ENCODE measurements around the gene CLSTN1. TPM values are rescaled to one million over a fixed set of nuclear protein-coding genes. Genes with fewer than 3 reads are reported as not detected.

The CLSTN1 gene
- total and polyA plus RNA-seq, 2 of the 13 experiments (the other 11 are each of a cell fraction or from before 2014, with no cell fraction given): 19.7 to 29.8 TPM

DNA sequence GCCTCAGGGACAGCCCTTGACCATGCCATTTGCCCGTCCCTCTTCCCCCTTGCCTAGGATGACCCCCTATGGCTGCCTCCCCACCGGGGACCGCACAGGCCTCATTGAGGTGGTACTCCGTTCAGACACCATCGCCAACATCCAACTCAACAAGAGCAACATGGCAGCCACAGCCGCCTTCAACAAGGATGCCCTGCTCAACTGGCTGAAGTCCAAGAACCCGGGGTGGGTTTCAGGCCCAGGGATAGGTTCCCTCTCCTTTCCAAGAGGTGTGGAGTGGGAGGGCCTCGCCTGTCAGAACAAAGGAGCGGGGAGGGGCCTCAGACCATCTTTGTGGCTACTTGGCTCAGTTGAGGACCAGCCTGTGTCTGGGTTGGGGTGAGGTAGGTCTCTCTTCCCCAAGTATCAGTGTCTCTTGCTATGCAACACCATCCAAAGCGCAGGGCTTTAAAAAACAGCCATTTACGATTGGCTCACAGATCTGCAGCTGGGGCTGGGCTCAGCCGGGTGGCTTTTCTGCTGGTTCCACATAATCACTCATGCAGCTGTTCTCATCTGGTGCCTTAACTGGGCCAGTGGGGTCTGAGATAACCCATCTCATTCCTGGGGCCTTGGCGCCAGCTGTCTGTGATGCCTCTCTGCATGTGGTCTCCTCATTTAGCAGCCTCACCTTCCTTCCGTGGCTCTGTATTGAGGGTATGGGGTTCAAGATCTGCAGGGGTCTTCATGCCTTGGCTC lies 100.5 kb downstream of the CLSTN1 start:
- intact Hi-C loops (cut with micrococcal nuclease; ENCODE audit: unreplicated experiment): no loop called here
- no peak for ATAC-seq
- CTCF ChIA-PET (ENCODE audit: low intra/inter-chr PET ratio, low total read pairs): no interaction called here
- no peak for TF ChIP-seq DZIP1 (CRISPR knock-in tag; IDR thresholded peaks at IDR 0.05)
- TF ChIP-seq RORA (CRISPR knock-in tag; IDR thresholded peaks at IDR 0.05): no peak
- TF ChIP-seq ZNF331 (CRISPR knock-in tag; IDR thresholded peaks at IDR 0.05): peak; percentile 100
- TF ChIP-seq MED8 (CRISPR knock-in tag; IDR thresholded peaks at IDR 0.05; ENCODE audit: insufficient replicate concordance): no peak
- 0 out of 2 replicates have a peak, but pooled peaks have one; percentile 21 for TF ChIP-seq MIXL1 (CRISPR knock-in tag; IDR thresholded peaks at IDR 0.05)
- no peak for TF ChIP-seq NFIB (CRISPR knock-in tag; IDR thresholded peaks at IDR 0.05; ENCODE audit: borderline replicate concordance)
- TF ChIP-seq, protein P1, sequence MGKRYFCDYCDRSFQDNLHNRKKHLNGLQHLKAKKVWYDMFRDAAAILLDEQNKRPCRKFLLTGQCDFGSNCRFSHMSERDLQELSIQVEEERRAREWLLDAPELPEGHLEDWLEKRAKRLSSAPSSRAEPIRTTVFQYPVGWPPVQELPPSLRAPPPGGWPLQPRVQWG (CRISPR knock-in tag; IDR thresholded peaks at IDR 0.05; ENCODE audit: borderline replicate concordance, low read depth): no peak
- TF ChIP-seq, protein P2, sequence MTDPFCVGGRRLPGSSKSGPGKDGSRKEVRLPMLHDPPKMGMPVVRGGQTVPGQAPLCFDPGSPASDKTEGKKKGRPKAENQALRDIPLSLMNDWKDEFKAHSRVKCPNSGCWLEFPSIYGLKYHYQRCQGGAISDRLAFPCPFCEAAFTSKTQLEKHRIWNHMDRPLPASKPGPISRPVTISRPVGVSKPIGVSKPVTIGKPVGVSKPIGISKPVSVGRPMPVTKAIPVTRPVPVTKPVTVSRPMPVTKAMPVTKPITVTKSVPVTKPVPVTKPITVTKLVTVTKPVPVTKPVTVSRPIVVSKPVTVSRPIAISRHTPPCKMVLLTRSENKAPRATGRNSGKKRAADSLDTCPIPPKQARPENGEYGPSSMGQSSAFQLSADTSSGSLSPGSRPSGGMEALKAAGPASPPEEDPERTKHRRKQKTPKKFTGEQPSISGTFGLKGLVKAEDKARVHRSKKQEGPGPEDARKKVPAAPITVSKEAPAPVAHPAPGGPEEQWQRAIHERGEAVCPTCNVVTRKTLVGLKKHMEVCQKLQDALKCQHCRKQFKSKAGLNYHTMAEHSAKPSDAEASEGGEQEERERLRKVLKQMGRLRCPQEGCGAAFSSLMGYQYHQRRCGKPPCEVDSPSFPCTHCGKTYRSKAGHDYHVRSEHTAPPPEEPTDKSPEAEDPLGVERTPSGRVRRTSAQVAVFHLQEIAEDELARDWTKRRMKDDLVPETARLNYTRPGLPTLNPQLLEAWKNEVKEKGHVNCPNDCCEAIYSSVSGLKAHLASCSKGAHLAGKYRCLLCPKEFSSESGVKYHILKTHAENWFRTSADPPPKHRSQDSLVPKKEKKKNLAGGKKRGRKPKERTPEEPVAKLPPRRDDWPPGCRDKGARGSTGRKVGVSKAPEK (CRISPR knock-in tag; IDR thresholded peaks at IDR 0.05; ENCODE audit: borderline replicate concordance): no peak
- TF ChIP-seq FOXP1 (IDR thresholded peaks at IDR 0.05): no peak
- no peak for TF ChIP-seq FOXP1 (CRISPR knock-in tag; IDR thresholded peaks at IDR 0.05)
- no peak for TF ChIP-seq ZIK1 (CRISPR knock-in tag; IDR thresholded peaks at IDR 0.05; ENCODE audit: borderline replicate concordance, low read depth)
- no peak for TF ChIP-seq HOXA3 (CRISPR knock-in tag; IDR thresholded peaks at IDR 0.05)
- no peak for TF ChIP-seq RAD51 (IDR thresholded peaks at IDR 0.05; ENCODE audit: borderline replicate concordance)
- TF ChIP-seq ZSCAN5A (CRISPR knock-in tag; IDR thresholded peaks at IDR 0.05; ENCODE audit: borderline replicate concordance): no peak
- no peak for TF ChIP-seq YEATS2 (CRISPR knock-in tag; IDR thresholded peaks at IDR 0.05; ENCODE audit: borderline replicate concordance)
- TF ChIP-seq, protein P3, sequence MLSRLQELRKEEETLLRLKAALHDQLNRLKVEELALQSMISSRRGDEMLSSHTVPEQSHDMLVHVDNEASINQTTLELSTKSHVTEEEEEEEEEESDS (CRISPR knock-in tag; IDR thresholded peaks at IDR 0.05; ENCODE audit: borderline replicate concordance): no peak
- TF ChIP-seq ZNF326 (CRISPR knock-in tag; IDR thresholded peaks at IDR 0.05; ENCODE audit: borderline replicate concordance): no peak
- TF ChIP-seq DNMT3B (CRISPR knock-in tag; conservative IDR thresholded peaks at IDR 0.05): no peak

More for the DNA sequence above, 100.5 kb downstream of the CLSTN1 start:
- H3K27ac ChIP-seq (ENCODE audit: extremely low read length, insufficient read depth, low read length): no peak overlapping the region
- no peak overlapping the region for H2AFZ ChIP-seq (ENCODE audit: low read length)
- H3K27me3 ChIP-seq (ENCODE audit: control insufficient read depth in 1 of 2, insufficient read depth in 2 of 2, low read length in 2 of 2): no peaks in the 10 kb centered on the region
- H3K9me3 ChIP-seq (ENCODE audit: low read length): peaks cover 12% of the 10 kb centered on the region; the same call in 1 of the 2 replicates
- no peak overlapping the region for H3K4me2 ChIP-seq (ENCODE audit: low read depth, low read length)
- FAIRE-seq (no peak), DNase-seq (ENCODE audit: low spot score) (no peak)
- POLR2A ChIA-PET: no interaction called here
- peaks cover 2% of the 10 kb centered on the region for H3K79me2 ChIP-seq (ENCODE audit: insufficient read depth, low read length)
- H4K20me1 ChIP-seq (ENCODE audit: insufficient read depth, low read length): no peaks in the 10 kb centered on the region
- no peak overlapping the region for H3K4me3 ChIP-seq (replicated peaks in 1 of 3; ENCODE audit: insufficient read depth in 1 of 3, low read depth in 2 of 3, low read length in 3 of 3)
- peaks cover 40 to 53% of the 10 kb centered on the region in 2 experiments for H3K36me3 ChIP-seq (replicated peaks in 1 of 2; ENCODE audit: control insufficient read depth in 1 of 2, insufficient read depth in 2 of 2, low read length in 2 of 2)
- in situ Hi-C loops (cut with HindIII; ENCODE audit: extremely low pct_ligation_motif_present, low pct_unique_long_range_greater_than_20kb): no loop called here
- no TSS peak for BruUV-seq (replicated peaks)
- WGBS (ENCODE audit: low lambda C conversion rate): 96% methylated on average over 9 of the region's 14 CpGs
- no peak overlapping the region for H3K9ac ChIP-seq (ENCODE audit: insufficient read depth, low read depth, low read length)
- H3K4me1 ChIP-seq (ENCODE audit: insufficient read depth, low read length): peaks cover 16% of the 10 kb centered on the region

Measured in HepG2 (cell line).